Left kidney (tissue), 2 donors: ENCODE data around the gene CYP27C1. TPM values are rescaled to one million over a fixed set of nuclear protein-coding genes. Genes with fewer than 3 reads are reported as not detected.

Experiments
- DNase-seq: peaks from one replicate; pipeline ENCODE4 v3.0.0-alpha.2; 2013
- polyA plus RNA-seq: library from polyadenylated mRNA; unstranded; fragments of 120-200 nt; gene quantifications from one replicate; pipeline ENCODE4 v1.2.1, GENCODE V29; 2013; ENCODE audit not compliant: insufficient read length

CYP27C1 gene
- polyA plus RNA-seq, 1 donor, result 13.8 TPM

GRCh38 chr2:127193164-127193966 lies 26.7 kb downstream of the CYP27C1 start:
- DNase-seq, result no peak

- DNase-seq, result no peak
Measured at GRCh38 chr2:127191331-127192219, 28.5 kb downstream of the CYP27C1 start.

GRCh38 chr2:127188797-127189196 lies 31.3 kb downstream of the CYP27C1 start:
- no peak for DNase-seq

- no peak for DNase-seq
Measured at GRCh38 chr2:127187831-127188230, 32.3 kb downstream of the CYP27C1 start.

GRCh38 chr2:127187081-127187775 lies 32.9 kb downstream of the CYP27C1 start:
- no peak for DNase-seq

- DNase-seq, result no peak
Measured at GRCh38 chr2:127185705-127186104, 34.4 kb downstream of the CYP27C1 start.

GRCh38 chr2:127185093-127185492 lies 35.0 kb downstream of the CYP27C1 start:
- no peak for DNase-seq

GRCh38 chr2:127183771-127184170 lies 36.3 kb downstream of the CYP27C1 start:
- DNase-seq, result no peak

GRCh38 chr2:127182626-127183458 lies 37.3 kb downstream of the CYP27C1 start:
- no peak for DNase-seq

- DNase-seq, result no peak
Measured at GRCh38 chr2:127181851-127182250, 38.2 kb downstream of the CYP27C1 start.

GRCh38 chr2:127179766-127180165 lies 40.3 kb downstream of the CYP27C1 start:
- DNase-seq, result no peak

GRCh38 chr2:127177617-127178263 lies 42.4 kb downstream of the CYP27C1 start:
- DNase-seq, result no peak

GRCh38 chr2:127176371-127177311 lies 43.5 kb downstream of the CYP27C1 start:
- DNase-seq, result peak; percentile 30

GRCh38 chr2:127175751-127176354 lies 44.2 kb downstream of the CYP27C1 start:
- peak; percentile 67 for DNase-seq

GRCh38 chr2:127175041-127175721 lies 44.9 kb downstream of the CYP27C1 start:
- DNase-seq, result peak; percentile 72

GRCh38 chr2:127174640-127175039 lies 45.5 kb downstream of the CYP27C1 start:
- DNase-seq, result no peak

- no peak for DNase-seq
Measured at GRCh38 chr2:127174136-127174535, 46.0 kb downstream of the CYP27C1 start.

GRCh38 chr2:127173057-127173456 lies 47.0 kb downstream of the CYP27C1 start:
- no peak for DNase-seq

GRCh38 chr2:127172306-127172705 lies 47.8 kb downstream of the CYP27C1 start:
- no peak for DNase-seq
